Activated CD8-positive, alpha-beta memory T cell treated with anti-CD3 and anti-CD28 coated beads, Interleukin-2, amount 10 ng/mL, durations not matched to agents 7 days and 5 days (primary cell): Measurements from ENCODE around the gene MICOS13. TPM values are rescaled to one million over a fixed set of nuclear protein-coding genes. Genes with fewer than 3 reads are reported as not detected.
"Not testable (repeated sequence)": the region's sequence is repeated elsewhere in the genome, so short reads cannot be mapped to it uniquely, and the experiment has no call there.

Experiments used
- ATAC-seq: fragments of 150-1000 bp; cut with Tn5 transposase; one replicate; pipeline ENCODE4 v1.10.0; 2021; ENCODE audit warnings: moderate library complexity
- CTCF ChIA-PET: fragments of 350-600 bp; sonication (Branson Sonifier 250); formaldehyde crosslinking; loops from one replicate; lab custom pipeline; 2021; ENCODE audit warnings: antibody characterized with exemption; lab: Charles Lee
- DNase-seq: peaks from one replicate; pipeline ENCODE4 v3.0.0-alpha.2; 2020
- H3K27ac Mint-ChIP-seq: one replicate; pipeline ENCODE4 v1.8.0; 2021; ENCODE audit warnings: mild to moderate bottlenecking, mixed read lengths
- H3K27me3 Mint-ChIP-seq: one replicate; pipeline ENCODE4 v1.8.0; 2021; ENCODE audit warnings: mixed read lengths
- H3K36me3 Mint-ChIP-seq: one replicate; pipeline ENCODE4 v1.8.0; 2021; ENCODE audit warnings: mild to moderate bottlenecking, mixed read lengths
- H3K4me1 Mint-ChIP-seq: one replicate; pipeline ENCODE4 v1.8.0; 2021; ENCODE audit warnings: mixed read lengths
- H3K4me3 Mint-ChIP-seq: one replicate; pipeline ENCODE4 v1.8.0; 2021; ENCODE audit warnings: mild to moderate bottlenecking, moderate library complexity, mixed read lengths
- H3K9me3 Mint-ChIP-seq: one replicate; pipeline ENCODE4 v1.8.0; 2022; ENCODE audit warnings: low read depth, mixed read lengths
- total RNA-seq, 2 experiments: library from RNA; stranded (reverse); gene quantifications; one replicate each; pipeline ENCODE4 v1.2.3, GENCODE V29; 2021

MICOS13 gene
- total RNA-seq, 2 experiments from 2014 or later: 49.1 to 49.7 TPM

DNA sequence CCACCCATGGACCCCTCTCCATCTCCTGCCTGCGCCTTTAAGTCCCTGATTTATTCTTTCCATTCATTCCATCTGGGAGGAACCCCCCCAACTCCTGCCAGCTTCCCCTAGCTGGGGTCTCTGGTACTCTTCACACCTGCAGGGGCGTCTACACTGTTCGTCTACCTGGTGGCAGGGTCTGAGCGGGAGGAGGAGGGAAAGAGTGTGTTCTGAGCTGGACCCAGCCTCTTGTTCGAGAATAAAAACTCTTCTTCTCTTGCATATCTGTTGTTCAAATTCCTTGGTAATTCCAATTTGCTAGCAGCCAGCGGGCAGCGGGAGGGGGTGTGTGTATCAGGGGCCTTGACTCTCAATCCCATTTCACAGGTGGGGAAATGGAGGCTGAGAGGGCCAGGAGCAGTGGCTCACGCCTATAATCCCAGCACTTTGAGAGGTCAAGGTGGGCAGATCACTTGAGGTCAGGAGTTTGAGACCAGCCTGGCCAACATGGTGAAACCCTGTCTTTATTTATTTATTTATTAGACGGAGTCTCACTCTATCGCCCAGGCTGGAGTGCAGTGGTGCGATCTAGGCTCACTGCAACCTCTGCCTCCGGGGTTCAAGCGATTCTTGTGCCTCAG is 8.1 kb upstream of the MICOS13 start:
- Mint-ChIP-seq H3K36me3 (peaks cover 25% of the 10 kb centered on the region), H3K27ac (peak overlapping the region; percentile 1), H3K4me1 (peaks cover 34% of the 10 kb centered on the region)
- ATAC-seq, H3K9me3 Mint-ChIP-seq, H3K4me3 Mint-ChIP-seq, H3K27me3 Mint-ChIP-seq, DNase-seq: not testable (repeated sequence)
- CTCF ChIA-PET: interaction anchor here (0.6 to 7.9 kb wide), 6 partner anchors 24 to 106 kb away, joined by 3 to 122 read pairs (median 12); partner anchors contain the start of genes CATSPERD, DUS3L and LONP1

DNA sequence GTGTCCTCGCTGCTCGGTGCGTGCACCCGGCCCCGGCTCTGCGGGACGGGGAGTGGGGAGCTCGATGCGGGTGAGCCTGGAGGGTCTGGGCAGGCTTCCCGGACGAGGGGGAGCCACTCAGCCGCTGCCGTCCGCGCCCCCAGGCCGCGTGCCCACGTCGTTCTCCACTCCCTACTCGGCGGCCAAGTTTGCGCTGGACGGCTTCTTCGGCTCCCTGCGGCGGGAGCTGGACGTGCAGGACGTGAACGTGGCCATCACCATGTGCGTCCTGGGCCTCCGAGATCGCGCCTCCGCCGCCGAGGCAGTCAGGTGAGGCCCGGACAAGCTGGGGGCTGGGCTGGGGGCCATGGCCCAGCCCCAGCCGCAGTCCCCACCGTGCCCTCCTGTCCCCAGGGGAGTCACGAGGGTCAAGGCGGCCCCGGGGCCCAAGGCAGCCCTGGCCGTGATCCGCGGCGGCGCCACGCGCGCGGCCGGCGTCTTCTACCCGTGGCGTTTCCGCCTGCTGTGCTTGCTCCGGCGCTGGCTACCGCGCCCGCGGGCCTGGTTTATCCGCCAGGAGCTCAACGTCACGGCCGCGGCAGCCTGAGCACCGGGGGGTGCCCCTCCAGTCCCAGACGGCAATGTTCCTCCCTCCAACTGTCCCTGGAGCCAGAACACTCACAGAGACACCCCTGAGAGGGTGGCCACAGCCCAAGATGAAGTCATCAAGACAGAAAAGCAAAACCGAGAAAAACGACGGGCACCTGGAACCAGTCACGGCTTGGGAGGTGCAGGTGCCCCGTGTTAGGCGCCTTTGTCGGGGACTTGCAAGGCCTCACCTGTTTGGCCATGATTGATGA is 7.3 kb upstream of the MICOS13 start:
- H3K4me3 Mint-ChIP-seq: peak overlapping the region; percentile 78
- peaks cover 30% of the 10 kb centered on the region for H3K4me1 Mint-ChIP-seq
- no peaks in the 10 kb centered on the region for H3K27me3 Mint-ChIP-seq
- DNase-seq: no peak
- no peak for ATAC-seq
- CTCF ChIA-PET: interaction anchor here (0.9 to 7.9 kb wide), 13 partner anchors 17 to 280 kb away, joined by 3 to 122 read pairs (median 6); partner anchors contain the start of genes CATSPERD, DUS3L, LONP1 and SAFB
- H3K9me3 Mint-ChIP-seq: no peaks in the 10 kb centered on the region
- peaks cover 19% of the 10 kb centered on the region for H3K36me3 Mint-ChIP-seq
- H3K27ac Mint-ChIP-seq: no peak overlapping the region

DNA sequence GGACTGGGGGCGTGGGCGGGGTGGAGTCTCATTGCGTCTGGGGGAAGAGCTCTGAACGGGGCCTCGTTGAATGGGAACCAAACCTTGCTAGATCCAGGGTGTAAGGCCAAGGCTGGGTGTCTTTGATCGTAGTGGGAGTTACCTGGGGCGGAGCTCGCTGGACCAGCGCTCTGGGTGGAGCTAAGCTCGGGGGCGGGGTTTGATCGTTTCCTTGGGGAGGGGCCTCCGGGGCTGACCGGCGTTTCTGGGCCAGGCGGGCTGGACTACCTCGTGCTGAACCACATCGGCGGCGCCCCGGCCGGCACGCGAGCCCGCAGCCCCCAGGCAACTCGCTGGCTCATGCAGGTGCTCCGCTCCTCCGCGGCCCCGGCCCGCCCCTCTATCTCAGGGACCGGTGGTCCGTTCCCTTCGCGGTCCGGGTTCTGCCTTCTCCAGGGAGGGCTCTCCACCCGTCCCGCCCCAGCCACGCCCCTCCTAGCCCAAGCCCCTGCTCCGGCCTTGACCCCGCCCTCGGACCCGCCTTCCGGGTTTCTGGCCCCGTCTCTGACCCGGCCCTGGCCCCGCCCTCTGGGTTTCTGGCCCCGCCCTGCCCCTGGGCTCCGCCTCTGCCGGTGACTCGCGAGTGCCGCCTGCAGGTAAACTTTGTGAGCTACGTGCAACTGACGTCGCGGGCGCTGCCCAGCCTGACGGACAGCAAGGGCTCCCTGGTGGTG is 6.5 kb upstream of the MICOS13 start:
- H3K9me3 Mint-ChIP-seq: no peaks in the 10 kb centered on the region
- H3K36me3 Mint-ChIP-seq: peaks cover 12% of the 10 kb centered on the region
- ATAC-seq (peak; percentile 75), DNase-seq (peak; percentile 99)
- peaks cover 22% of the 10 kb centered on the region for H3K4me1 Mint-ChIP-seq
- no peaks in the 10 kb centered on the region for H3K27me3 Mint-ChIP-seq
- H3K27ac Mint-ChIP-seq: peak overlapping the region; percentile 93
- CTCF ChIA-PET: interaction anchor here (0.7 to 7.9 kb wide), 15 partner anchors 16 to 439 kb away, joined by 3 to 122 read pairs (median 5); partner anchors contain the start of genes CATSPERD, DUS3L, LONP1 and SAFB
- H3K4me3 Mint-ChIP-seq: peak overlapping the region; percentile 78

DNA sequence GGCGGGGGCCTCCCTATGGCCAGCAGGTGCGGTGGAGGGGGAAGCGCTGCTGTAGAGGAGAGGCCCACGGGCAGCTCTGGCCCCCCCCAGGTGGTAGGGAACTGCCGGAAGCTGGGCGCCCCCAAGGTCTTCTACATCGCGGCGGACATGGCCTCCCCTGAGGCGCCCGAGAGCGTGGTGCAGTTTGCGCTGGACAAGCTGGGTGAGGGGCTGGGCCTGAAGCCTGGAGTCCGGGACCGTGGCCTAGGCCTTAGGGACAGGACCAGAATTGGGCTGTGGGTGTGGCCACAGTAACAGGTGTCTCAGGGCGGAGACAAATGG is 6.0 kb upstream of the MICOS13 start:
- CTCF ChIA-PET: interaction anchor here (0.7 to 7.9 kb wide), 12 partner anchors 16 to 440 kb away, joined by 3 to 122 read pairs (median 6); partner anchors contain the start of genes CATSPERD, DUS3L, LONP1 and SAFB
- H3K4me1 Mint-ChIP-seq: peaks cover 26% of the 10 kb centered on the region
- H3K9me3 Mint-ChIP-seq: no peaks in the 10 kb centered on the region
- H3K27me3 Mint-ChIP-seq: no peaks in the 10 kb centered on the region
- ATAC-seq: no peak
- H3K36me3 Mint-ChIP-seq: peaks cover 10% of the 10 kb centered on the region
- peak overlapping the region; percentile 78 for H3K4me3 Mint-ChIP-seq
- peak overlapping the region; percentile 93 for H3K27ac Mint-ChIP-seq
- DNase-seq: no peak

DNA sequence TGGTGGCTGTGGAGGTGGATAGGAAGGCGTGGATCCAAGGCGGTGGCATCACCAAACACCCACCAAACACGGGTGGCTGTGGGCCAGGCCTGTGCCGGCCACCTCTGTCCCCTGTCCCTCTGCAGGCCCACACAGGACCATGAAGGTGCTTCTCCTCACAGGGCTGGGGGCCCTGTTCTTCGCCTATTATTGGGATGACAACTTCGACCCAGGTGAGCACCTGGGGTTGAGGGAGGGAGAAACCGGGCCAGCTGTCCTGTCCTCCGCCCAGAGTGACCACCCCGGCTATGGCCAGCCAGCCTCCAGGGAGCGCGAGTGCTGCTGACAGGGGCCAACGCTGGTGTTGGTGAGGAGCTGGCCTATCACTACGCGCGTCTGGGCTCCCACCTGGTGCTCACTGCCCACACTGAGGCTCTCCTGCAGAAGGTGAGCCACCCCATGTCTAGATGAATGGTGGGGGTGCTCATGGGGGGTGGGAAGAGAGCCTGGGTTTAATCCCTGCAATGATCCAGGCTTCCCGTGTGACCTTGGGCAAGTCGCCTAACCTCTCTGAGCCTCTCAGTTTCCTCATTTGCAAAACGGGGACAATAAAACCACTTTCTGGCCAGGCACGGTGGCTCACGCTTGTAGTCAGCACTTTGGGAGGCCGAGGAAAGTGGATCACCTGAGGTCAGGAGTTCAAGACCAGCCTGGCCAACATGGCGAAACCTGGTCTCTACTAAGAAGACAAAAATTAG is 4.5 kb upstream of the MICOS13 start:
- Mint-ChIP-seq H3K4me3 (no peak overlapping the region), H3K27ac (no peak overlapping the region), H3K36me3 (no peaks in the 10 kb centered on the region), H3K4me1 (peaks cover 26% of the 10 kb centered on the region), H3K9me3 (no peaks in the 10 kb centered on the region), H3K27me3 (no peaks in the 10 kb centered on the region)
- ATAC-seq (no peak), DNase-seq (no peak)
- CTCF ChIA-PET: interaction anchor here (7.9 kb wide), 1 partner anchor 34 kb away, joined by 122 read pairs; the partner anchor contains the start of genes CATSPERD and LONP1

DNA sequence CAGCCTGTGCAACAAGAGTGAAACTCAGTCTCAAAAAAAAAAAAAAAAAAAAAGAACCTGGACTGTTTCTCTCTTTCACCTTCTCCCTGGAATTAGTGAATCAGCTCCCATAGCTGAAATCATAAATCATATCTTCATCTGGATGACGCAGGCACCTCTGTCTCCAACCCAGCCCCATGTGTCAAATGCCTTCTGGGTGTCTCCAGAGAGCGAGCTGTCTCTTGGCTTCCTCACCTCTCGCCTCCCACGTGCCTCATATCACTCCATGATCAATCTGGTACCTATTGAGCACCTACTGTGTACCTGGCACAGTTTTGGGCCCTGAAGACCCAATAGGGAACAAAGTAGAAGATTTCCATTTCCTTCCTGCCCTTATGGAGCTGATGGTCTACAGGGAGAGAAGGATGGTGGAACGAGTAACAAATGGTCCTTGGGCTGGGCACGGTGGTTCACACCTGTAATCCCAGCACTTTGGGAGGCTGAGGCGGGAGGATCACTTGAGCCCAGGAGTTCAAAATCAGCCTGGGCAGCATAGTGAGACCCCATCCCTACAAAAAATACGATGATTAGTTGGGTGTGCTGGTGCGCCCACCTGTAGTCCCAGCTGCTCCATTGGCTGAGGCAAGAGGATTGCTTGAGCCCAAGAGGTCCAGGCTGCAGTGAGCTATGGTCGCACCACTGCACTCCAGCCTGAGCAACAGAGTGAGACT is 3.0 kb upstream of the MICOS13 start:
- ATAC-seq: no peak
- CTCF ChIA-PET: interaction anchor here (0.6 to 1.6 kb wide), 2 partner anchors 59 to 1202 kb away, joined by 3 read pairs; no protein-coding TSS in a partner anchor
- Mint-ChIP-seq H3K4me3 (no peak overlapping the region), H3K4me1 (peaks cover 25% of the 10 kb centered on the region), H3K9me3 (no peaks in the 10 kb centered on the region), H3K36me3 (no peaks in the 10 kb centered on the region), H3K27ac (no peak overlapping the region), H3K27me3 (no peaks in the 10 kb centered on the region)
- DNase-seq: no peak

DNA sequence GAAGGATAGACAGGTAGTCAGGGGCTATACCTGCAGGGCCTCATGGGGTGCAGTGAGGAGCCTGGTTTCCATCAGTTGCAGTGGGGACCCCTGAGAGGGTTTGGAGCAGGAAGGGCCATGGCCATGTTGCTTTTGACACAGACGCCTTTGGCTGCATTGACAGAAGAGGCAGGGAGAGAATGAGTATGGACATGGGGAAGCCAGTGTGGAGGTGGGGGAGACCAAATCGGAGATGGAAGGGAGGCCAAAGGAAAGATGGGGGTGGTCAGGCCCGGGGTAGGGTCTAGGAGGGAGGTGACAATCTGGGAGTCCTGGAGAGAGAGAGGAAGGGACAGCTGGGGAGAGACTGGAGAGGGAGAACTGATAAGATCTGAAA is 1.8 kb upstream of the MICOS13 start:
- Mint-ChIP-seq H3K4me3 (no peak overlapping the region), H3K36me3 (no peaks in the 10 kb centered on the region), H3K9me3 (no peaks in the 10 kb centered on the region), H3K27me3 (no peaks in the 10 kb centered on the region), H3K4me1 (peaks cover 22% of the 10 kb centered on the region), H3K27ac (no peak overlapping the region)
- DNase-seq (no peak), ATAC-seq (no peak)
- CTCF ChIA-PET: interaction anchor here (1.2 to 1.6 kb wide), 2 partner anchors 58 to 286 kb away, joined by 3 read pairs; no protein-coding TSS in a partner anchor

DNA sequence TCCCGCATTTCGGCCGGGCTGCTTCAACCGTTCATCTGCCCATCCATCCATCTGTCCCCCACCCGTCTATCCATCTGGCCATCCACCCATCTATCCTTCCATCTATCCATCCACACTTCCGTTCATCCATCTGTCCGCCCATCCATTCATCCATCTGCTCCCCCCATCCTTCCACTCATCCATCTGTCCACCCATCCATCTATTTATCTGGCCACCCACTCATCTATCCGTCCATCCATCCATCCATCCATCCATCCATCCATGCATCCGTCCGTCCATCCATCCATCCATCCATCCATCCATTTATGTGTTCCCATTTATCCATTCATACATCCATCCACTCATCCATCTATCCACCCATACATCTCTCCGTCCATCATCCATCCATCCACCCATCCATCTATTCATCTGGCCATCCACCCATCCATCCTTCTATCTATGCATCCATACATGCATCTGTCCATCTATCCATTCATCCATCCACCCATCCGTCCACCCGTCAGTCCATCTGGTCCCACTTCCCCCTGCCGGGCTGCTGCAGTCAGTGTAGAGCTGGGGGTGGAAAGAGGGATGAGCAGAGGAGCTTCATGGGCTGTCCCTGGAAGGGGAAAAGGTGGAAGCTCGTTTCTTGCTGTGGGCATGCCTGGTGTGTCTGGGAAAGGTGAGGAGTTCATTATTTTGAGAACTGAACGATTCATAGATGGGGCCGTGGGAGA is 1.2 kb upstream of the MICOS13 start:
- ATAC-seq: no peak
- Mint-ChIP-seq H3K4me3 (peak overlapping the region; percentile 60), H3K27ac (peak overlapping the region; percentile 33), H3K36me3 (no peaks in the 10 kb centered on the region), H3K9me3 (no peaks in the 10 kb centered on the region), H3K4me1 (peaks cover 22% of the 10 kb centered on the region), H3K27me3 (no peaks in the 10 kb centered on the region)
- CTCF ChIA-PET: interaction anchor here (1.2 to 1.6 kb wide), 2 partner anchors 57 to 286 kb away, joined by 3 read pairs; no protein-coding TSS in a partner anchor
- DNase-seq: no peak

DNA sequence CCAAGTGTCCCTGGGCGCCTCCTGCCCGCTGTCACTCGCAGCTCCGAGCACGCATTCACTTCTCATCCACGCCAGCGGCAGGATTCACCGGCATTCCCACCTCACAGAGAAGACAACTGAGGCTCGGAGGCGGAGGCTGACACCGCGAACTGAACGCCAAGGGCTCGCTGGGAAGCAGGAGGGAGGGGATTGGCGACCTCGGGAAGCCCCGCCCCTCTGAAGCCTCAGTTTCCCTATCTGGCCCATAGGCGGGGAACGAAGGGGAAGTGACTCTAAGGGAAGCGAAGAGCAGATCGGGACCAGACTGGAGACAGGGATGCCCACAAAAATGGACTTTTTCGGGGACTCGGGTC is 256 bp downstream of the MICOS13 start:
- DNase-seq (no peak), ATAC-seq (no peak)
- H3K36me3 Mint-ChIP-seq: peaks cover 1% of the 10 kb centered on the region
- no peaks in the 10 kb centered on the region for H3K9me3 Mint-ChIP-seq
- H3K4me1 Mint-ChIP-seq: peaks cover 18% of the 10 kb centered on the region
- H3K27me3 Mint-ChIP-seq: no peaks in the 10 kb centered on the region
- CTCF ChIA-PET: interaction anchor here (1.4 to 2.3 kb wide), 3 partner anchors 10 to 41 kb away, joined by 3 to 12 read pairs (median 4); partner anchors contain the start of gene RPL36
- H3K4me3 Mint-ChIP-seq: peak overlapping the region; percentile 95
- peak overlapping the region; percentile 95 for H3K27ac Mint-ChIP-seq

DNA sequence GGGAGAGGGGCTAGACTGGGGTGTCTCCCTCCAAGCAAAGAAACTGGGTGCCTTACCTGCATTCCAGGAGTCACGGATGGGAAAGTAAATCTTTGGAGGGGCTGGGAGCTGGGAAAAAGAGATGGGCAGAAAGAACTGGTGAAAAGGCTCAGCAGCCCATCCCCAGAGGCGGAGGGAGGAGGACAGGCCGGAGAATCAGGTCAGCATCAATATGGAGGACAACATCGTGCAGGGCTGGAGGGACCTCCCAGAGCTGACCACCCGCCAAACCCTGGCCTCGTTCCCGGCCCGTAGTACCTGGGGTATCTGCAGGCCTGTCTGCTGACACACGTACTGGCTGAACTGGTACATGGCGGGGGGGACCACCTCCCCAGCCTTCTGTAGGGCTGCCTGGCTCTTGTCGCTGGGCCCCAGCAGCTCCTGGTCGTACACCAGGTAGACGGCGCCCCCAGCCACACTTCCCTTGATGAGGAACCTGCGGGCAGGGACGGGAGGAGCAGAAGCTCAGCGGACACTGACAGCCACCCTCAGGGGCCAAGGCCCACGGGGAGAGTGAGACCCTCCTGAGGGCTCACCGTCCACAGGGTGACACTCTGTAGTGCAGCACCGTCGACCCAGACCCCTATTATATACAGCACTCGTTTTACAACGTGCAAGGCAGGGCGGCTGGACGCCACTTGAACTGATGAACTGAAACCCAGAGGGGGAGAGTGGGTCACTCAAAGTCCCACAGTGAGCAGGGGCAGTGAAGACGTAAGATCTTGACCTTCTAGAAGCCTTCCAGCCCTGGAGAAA is 830 bp downstream of the MICOS13 start:
- ATAC-seq: no peak
- Mint-ChIP-seq H3K27ac (peak overlapping the region; percentile 95), H3K36me3 (peaks cover 1% of the 10 kb centered on the region), H3K4me1 (peaks cover 18% of the 10 kb centered on the region), H3K4me3 (peak overlapping the region; percentile 95), H3K9me3 (no peaks in the 10 kb centered on the region), H3K27me3 (no peaks in the 10 kb centered on the region)
- no peak for DNase-seq
- CTCF ChIA-PET: interaction anchor here (1.4 to 2.3 kb wide), 3 partner anchors 9 to 42 kb away, joined by 3 to 12 read pairs (median 4); partner anchors contain the start of gene RPL36
